Right hindlimb (tissue), 1 donor: ENCODE data around the gene TECTA.
A peak's percentile ranks its signal among the peaks of the same experiment; 100 is the strongest.
"Not testable (repeated sequence)": the region's sequence is repeated elsewhere in the genome, so short reads cannot be mapped to it uniquely, and the experiment has no call there.

Source experiments
- DNase-seq: peaks from one replicate; pipeline ENCODE4 v3.0.0-alpha.2; 2018

TECTA gene

DNA sequence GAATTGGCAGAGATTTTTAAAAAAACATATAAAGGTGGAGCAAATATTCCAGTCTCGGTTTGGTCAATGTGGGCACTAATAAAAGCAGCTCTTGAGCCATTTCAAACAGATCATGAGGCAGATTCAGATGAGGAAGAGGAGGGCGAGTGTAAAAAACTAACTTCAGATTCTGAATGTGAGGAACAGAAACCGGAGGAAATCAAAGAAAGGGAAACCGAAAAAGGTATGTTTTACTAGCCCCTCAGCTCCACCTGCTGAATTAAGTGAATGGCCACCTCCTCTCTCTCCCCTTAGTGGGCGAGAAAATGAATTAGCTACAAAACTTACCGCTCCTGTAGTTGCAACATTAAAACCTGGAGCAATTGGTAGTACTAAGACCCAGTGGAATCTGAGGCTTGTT lies 136.2 kb downstream of the TECTA start:
- not testable (repeated sequence) for DNase-seq

GRCh38 chr11:121237686-121238658 lies 136.9 kb downstream of the TECTA start:
- peak; percentile 55 for DNase-seq

- DNase-seq = no peak
Observed at GRCh38 chr11:121238956-121239355, 137.9 kb downstream of the TECTA start.

DNA sequence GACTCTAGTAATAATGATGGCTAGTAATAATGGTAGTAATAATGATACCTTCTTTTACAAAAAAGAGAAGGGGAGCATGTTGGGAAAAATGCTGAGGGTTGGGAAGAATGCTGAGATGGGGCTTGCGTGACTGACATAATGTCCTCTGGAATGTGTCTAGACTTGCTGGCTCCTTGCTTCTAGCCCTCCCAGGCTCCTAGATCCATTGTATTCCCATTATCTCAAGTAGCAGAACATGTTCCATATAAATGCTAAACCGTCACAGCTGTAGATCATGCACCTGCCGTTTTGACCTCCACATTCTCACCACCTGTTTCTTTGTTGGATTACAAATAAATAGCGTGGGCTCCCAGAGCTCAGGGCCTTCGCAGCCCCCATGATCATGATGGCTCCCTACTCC lies 139.0 kb downstream of the TECTA start:
- DNase-seq = not testable (repeated sequence)

DNA sequence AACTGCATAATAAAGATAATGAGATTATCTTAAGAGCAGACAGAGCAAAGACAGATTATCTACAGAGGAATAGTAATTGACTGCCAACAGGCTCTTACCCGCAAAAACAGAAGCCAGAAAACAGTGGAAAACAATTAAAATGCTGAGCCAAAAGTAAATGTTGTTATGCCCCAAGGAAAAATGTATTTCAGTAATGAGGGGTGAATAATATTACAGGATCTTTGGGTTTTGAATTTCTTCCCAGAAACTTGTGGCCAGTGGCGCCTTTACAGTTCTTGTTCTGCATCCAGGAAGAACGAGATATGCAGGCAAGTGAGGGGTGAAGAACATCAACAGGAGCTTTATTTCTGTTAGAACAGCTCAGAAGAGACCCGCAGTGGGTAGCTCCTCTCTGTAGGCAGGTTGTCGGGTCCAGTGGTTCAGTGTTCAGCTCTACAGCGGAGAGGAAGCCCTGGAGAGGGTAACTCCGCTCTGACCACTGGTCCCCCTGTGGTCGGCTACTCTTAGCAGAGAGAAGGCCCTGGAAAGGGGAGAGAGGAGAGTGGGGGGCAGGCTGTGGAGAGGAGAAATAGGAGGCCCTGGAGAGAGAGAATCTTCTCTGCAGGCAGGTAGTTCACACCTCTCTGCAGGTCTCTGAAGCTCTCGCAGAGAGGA lies 139.7 kb downstream of the TECTA start:
- no peak for DNase-seq
